ENCODE results near the gene RNF180.
"Not testable (repeated sequence)": the region's sequence is repeated elsewhere in the genome, so short reads cannot be mapped to it uniquely, and the experiment has no call there.

Gene RNF180

GRCh38 chr5:64180661-64181343 lies 15.2 kb downstream of the RNF180 start:
- DNase-seq (ENCODE audit: low read depth), result no peak

DNA sequence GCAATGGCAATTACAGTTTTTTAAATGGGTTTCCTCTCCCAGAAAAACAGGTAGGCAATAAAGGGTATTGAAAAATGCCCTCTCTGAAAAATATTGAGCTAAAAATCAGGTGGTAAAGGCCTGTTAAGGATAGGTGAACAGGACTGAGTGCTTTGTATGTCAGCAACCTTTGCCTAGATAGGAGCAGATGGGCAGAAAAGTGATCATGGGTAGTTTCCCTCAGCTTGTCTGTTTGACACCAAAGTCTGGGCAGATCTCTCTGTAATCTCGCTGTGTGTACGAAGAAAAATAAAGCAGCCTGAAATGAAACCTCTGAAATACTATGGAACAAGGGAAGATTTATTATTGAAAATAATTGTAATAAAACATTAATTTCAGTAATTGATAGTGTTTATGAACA lies 15.8 kb downstream of the RNF180 start:
- DNase-seq (ENCODE audit: low read depth), result no peak

DNA sequence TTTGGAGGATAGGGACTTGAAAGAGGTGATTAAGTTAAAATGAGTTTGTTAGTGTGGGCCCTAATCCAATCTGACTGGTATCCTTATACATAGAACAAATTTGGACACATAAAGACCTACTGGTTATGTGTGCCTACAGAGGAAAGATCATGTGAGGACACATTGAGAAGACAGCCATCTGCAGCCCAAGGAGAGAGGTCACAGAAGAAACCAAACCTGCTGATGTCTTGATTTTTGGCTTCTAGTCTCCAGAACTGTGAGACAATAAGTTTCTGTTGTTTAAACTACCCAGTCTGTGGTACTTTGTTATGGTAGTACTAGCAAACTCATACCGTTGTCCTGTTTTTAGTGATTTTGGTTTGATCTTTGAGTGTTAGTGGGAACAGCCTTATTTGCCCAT lies 18.3 kb downstream of the RNF180 start:
- no peak for DNase-seq (ENCODE audit: low read depth)

DNA sequence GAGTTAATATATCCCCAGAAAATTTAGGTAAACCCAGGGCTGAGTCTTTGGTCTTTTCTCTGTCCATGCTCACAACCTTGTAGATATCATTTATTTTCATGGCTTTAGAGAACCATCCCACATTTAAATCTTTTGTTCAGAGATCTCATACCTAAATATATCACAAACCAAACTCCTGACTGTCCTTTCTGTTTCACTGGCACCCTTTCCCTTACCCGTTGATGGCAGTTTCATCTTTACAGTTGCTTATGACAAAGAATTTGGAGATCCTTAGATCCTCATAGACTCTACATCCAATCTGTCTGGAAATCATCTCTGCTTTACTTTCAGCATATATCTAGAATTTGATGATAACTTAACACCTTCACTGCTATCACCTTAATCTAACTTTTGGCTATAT lies 19.2 kb downstream of the RNF180 start:
- no peak for DNase-seq (ENCODE audit: low read depth)

DNA sequence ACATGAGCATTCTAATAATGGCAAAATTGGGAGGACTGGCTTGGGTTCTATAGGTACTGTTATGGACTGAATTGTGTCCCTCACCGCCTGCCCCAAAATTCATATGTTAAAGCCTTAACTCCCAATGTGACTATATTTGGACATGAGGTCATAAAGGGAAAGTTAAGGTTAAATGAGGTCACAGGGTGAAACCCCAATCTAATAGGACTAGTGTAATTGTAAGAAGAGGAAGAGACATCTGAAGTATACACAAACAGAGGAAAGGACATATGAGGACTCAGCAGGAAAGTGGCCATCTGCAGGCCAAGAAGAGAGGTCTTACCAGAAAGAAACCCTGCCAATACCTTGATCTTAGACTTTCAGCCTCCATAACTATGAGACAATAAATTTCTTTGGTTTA lies 23.1 kb downstream of the RNF180 start:
- DNase-seq (ENCODE audit: low read depth), result no peak

DNA sequence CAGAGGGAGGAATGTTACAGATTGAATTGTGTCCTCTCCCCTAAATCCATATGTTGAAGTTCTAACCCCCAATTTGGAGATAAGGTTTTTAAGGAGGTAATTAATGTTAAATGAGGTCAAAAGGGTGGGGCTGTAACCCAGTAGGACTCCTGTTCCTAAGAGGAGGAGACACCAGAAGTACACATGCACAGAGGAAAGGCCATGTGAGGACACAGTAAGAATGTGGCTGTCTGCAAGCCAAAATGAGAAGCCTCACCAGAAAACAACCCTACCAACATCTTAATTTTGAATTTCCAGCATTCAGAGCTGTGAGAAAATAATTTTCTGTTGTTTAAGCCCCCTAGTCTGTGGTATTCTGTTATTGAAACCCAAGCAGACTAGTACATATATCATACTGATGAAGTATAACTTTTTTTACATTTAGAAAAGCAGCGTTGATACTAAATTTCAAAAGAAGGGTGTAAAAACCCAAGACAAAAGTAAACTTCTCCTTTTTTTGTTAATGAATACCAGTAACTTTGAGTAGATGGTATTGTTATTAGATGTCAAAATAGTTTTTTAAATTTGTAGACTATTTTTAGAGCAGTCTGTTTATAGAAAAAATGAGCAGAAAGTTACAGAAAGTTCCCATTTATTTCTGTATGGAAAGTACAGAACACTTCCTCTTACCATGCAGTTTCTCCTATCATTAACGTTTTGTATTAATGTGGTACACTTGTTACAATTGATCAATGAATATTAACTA lies 25.1 kb downstream of the RNF180 start:
- DNase-seq (ENCODE audit: low read depth), result no peak

DNA sequence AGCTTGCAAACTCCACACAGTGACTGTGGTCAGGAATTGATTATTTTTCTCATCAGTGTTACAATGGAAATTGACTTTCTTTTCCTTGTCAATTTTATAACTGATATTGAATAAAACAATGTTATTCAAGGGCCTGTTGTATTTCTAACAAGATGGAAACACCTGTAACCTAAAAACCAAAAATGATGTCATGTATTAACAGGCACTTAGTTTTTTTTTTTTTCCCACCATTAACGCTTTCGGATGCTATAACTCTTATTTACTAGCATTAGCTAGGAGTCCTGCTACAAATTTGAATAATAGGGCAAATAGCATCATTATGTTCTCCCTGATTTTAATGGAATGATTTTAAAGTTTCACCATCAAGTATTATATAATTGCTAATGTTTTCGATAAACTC lies 30.3 kb downstream of the RNF180 start:
- DNase-seq (ENCODE audit: low read depth), result no peak

DNA sequence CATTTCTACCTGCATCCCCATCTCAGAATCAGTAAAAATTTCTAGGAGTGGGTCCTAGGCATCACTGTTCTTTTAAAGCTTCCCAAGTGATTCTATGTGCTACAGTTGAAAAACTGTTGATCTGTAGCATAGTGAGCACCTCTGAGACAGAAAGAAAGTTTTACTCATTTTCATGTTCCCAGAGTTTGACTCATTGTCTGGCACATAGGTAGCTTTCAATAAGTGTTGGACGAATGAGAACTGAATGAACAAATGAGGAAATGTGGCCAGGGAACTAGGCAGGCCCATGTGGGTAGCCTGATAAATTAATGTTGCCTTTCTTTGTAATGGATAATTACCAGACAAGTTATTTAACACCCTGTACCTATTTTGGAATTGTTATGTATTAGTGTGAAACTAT lies 33.8 kb downstream of the RNF180 start:
- no peak for DNase-seq (ENCODE audit: low read depth)

DNA sequence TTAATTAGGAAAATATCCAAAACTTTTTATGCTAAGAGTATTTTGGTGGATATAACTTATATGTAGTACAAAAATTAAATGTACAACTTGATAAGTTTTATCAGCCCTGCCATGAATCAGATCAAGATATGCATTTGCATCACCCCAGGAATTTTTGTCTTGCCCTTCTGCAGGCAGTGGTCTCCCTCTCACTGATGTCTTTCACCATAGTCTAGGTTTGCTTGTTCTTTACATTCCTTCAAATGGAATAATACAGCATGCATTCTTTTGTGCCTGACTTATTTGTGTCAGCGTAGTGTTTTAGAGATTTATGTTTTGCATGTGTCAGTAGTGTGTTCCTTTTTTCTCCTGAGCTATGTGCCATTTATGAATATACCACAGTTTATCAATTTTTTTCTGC lies 36.4 kb downstream of the RNF180 start:
- DNase-seq (ENCODE audit: low read depth), result no peak

DNA sequence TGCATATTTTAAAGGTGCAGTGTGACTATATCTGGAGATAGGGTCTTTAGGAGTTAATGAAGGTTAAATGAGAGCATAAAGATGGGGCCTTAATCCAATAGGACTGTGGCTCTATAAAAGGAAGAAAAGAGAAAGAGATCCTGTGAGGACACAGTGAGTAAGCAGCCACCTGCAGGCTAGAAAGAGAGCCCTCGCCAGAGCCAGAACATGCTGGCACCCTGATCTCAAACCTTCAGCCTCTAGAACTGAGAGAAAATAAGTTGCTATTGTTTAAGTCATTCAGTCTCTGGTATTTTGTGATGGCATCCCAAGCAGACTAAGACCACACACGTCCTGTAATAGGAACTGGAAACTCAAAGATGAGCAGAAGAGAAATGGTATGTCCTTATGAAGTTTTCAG lies 41.0 kb downstream of the RNF180 start:
- no peak for DNase-seq (ENCODE audit: low read depth)

- DNase-seq (ENCODE audit: low read depth), result no peak
Measured at GRCh38 chr5:64207978-64208377, 42.3 kb downstream of the RNF180 start.

GRCh38 chr5:64209353-64209752 lies 43.7 kb downstream of the RNF180 start:
- DNase-seq (ENCODE audit: low read depth), result no peak

DNA sequence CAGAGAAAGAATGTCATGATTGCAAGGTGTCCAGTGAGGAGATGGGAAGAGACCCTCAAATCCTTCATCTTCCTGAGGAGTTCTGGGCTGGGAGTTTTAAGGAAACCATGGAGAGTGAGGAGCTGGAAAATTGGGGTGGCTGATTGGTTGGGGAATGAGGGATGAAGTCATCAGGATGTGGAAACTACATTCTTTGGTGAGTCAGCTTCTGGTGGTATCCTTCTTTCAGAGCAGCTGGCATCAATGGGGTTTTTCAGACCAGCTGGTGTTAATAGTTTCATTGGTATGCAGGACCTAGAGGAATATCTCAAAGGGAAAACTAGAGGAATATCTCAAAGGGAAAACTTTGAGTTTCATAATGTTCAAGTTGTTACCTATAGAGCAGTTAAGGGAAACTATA lies 45.2 kb downstream of the RNF180 start:
- no peak for DNase-seq (ENCODE audit: low read depth)

GRCh38 chr5:64213011-64213410 lies 47.4 kb downstream of the RNF180 start:
- no peak for DNase-seq (ENCODE audit: low read depth)

DNA sequence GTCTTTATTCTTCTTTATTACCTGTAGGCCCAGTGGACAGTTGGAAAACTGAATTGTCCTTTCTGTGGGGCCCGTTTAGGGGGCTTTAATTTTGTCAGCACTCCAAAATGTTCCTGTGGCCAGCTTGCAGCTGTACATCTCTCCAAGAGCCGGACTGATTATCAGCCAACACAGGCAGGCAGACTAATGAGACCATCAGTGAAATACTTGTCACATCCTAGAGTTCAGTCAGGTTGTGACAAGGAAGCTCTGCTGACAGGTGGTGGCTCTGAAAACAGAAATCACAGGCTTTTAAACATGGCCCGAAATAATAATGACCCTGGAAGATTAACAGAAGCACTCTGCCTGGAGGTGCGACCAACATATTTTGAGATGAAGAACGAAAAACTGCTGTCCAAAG lies 47.9 kb downstream of the RNF180 start:
- DNase-seq (ENCODE audit: low read depth), result no peak

DNA sequence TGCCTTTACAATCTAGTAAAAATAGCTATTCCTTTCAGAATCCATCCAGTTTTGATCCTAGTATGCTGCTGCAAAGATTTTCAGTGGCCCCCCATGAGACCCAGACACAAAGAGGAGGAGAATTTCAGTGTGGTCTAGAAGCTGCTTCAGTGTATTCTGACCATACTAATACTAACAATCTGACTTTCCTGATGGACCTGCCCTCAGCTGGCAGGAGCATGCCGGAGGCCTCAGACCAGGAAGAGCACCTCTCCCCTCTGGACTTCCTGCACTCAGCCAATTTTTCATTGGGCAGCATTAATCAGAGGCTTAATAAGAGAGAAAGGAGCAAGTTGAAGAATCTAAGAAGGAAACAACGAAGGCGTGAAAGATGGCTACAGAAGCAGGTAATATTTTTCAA lies 48.5 kb downstream of the RNF180 start:
- no peak for DNase-seq (ENCODE audit: low read depth)

DNA sequence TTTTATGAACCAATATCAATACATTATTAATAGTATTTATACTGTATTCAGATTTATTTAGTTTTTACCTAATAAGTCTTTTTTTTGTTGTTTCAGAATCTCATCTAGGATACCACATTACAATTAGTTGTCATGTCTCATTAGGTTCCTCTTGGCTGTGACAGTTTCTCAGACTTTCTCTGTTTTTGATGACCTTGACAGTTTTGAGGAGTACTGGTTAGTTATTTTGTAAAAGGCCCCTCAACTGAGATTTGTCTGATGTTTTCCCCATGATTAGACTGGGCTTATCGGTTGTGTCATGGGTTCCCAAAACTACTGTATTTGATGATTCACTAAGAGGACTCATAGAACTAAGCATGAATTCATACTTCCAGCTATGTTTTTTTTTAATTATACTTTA lies 56.3 kb downstream of the RNF180 start:
- DNase-seq (ENCODE audit: low read depth), result no peak

GRCh38 chr5:64225286-64225981 lies 59.8 kb downstream of the RNF180 start:
- DNase-seq (ENCODE audit: low read depth), result not testable (repeated sequence)

DNA sequence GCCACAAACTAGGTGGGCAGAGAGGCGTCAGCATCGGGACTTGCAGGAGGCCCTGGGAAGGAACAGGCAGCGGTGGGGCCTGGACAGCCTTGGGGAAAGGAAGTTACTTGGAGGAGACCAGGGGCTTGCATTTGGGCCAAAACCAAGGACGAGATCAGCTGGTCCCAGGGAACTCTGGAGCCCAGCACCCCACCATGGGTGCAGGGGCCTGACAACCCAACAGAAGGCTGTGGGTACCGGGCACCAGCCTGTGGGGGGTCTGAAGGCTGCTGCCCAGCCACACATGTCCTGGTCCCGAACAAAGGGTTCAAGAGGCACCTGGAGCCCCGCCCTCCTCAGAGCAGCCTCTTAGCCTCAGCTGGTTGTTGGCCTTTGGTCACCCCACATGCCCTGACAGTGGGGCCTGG lies 61.5 kb downstream of the RNF180 start:
- not testable (repeated sequence) for DNase-seq (ENCODE audit: low read depth)

GRCh38 chr5:64229163-64229774 lies 63.6 kb downstream of the RNF180 start:
- no peak for DNase-seq (ENCODE audit: low read depth)

DNA sequence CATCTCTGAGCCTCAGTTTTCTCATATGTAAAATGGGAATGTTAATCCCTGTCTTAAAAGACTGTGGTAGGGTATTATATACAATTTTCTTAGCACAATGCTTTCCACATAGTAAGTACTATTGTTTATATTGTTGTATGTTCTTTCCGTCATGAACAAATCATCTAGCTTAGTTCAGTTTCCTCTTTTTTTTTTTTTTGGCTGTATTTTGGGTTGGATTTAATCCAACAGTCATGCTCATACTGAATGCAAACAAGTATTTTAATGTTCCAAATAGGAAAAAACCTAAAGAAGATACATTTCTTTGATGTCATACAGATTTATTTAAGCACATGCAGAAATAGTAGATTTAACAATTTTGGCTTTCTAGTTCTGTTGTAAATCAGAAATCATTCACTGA lies 95.1 kb downstream of the RNF180 start:
- no peak for DNase-seq (ENCODE audit: low read depth)

GRCh38 chr5:64269164-64269563 lies 103.5 kb downstream of the RNF180 start:
- no peak for DNase-seq (ENCODE audit: low read depth)

DNA sequence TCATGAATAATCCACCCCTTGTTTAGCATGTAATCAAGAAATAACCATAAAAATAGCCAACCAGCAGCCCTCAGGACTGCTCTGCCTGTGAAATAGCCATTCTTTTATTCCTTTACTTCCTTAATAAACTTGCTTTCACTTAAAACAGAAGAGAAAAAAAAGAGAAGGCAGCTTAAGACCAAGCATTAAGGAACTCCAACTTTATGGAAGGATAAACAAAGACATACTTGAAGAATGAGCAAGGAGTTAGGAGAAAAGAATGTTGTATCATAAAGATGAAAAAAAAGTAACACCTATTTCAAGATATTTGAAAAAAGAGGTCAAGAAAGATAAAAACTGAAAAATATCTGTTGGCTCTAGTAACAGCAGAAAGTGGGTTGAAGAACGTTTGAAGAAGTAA lies 107.6 kb downstream of the RNF180 start:
- no peak for DNase-seq (ENCODE audit: low read depth)
